HEK293 (cell line): Measurements from ENCODE around the gene SDC3.

Experiments
- CTCF ChIP-seq: fragments of 450-650 bp; formaldehyde crosslinking; IDR thresholded peaks from 2 replicates; pipeline ENCODE4 v1.5.1; 2016; ENCODE audit warnings: missing biosample characterization, missing genetic modification characterization
- KLF10 ChIP-seq: fragments of 450-650 bp; IDR thresholded peaks from 2 replicates; pipeline ENCODE4 v1.5.1; 2018; ENCODE audit warnings: missing biosample characterization, mild to moderate bottlenecking, missing genetic modification characterization
- SALL2 ChIP-seq: fragments of 450-650 bp; formaldehyde crosslinking; IDR thresholded peaks from 2 replicates; pipeline ENCODE4 v1.5.0; 2017; ENCODE audit warnings: missing biosample characterization, mild to moderate bottlenecking, missing genetic modification characterization, borderline replicate concordance
- TCF7L2 ChIP-seq: IDR thresholded peaks from 2 replicates; pipeline ENCODE4 v1.6.1; 2011; ENCODE audit warnings: low read depth, mild to moderate bottlenecking, inconsistent platforms, low read length, moderate library complexity, borderline replicate concordance
- ZBTB49 ChIP-seq: fragments of 450-650 bp; formaldehyde crosslinking; IDR thresholded peaks from 2 replicates; pipeline ENCODE4 v1.5.1; 2016; ENCODE audit warnings: missing biosample characterization, missing genetic modification characterization, low read depth
- ZBTB8A ChIP-seq: fragments of 450-650 bp; formaldehyde crosslinking; IDR thresholded peaks from 2 replicates; pipeline ENCODE4 v1.5.1; 2016; ENCODE audit warnings: missing biosample characterization, missing genetic modification characterization
- ZFHX2 ChIP-seq: fragments of 450-650 bp; formaldehyde crosslinking; conservative IDR thresholded peaks from 2 replicates; pipeline ENCODE4 v1.5.1; 2016; ENCODE audit warnings: missing biosample characterization, missing genetic modification characterization
- ZNF274 ChIP-seq, 2 experiments: fragments of 200-500 bp in 1 of 2; fragments of 450-650 bp in 1 of 2; sonication (Bioruptor generic) in 1 of 2; formaldehyde crosslinking in 1 of 2; IDR thresholded peaks; 2 replicates each; pipeline versions ENCODE4 v1.5.1 to v1.6.1; 2014 to 2016; ENCODE audit warnings: borderline replicate concordance in 1 of 2, inconsistent platforms in 1 of 2, low read length in 1 of 2, missing biosample characterization in 1 of 2, missing genetic modification characterization in 1 of 2
- ZNF416 ChIP-seq: fragments of 450-650 bp; formaldehyde crosslinking; IDR thresholded peaks from 2 replicates; pipeline ENCODE4 v1.5.1; 2016; ENCODE audit warnings: missing biosample characterization, missing genetic modification characterization
- ZNF423 ChIP-seq: fragments of 450-650 bp; formaldehyde crosslinking; IDR thresholded peaks from 2 replicates; pipeline ENCODE4 v1.5.1; 2016; ENCODE audit warnings: missing biosample characterization, missing genetic modification characterization
- ZNF513 ChIP-seq: fragments of 450-650 bp; IDR thresholded peaks from 2 replicates; pipeline ENCODE4 v1.5.1; 2018; ENCODE audit warnings: missing biosample characterization, missing genetic modification characterization
- TF ChIP-seq, protein P1 (sequence below): fragments of 450-650 bp; formaldehyde crosslinking; IDR thresholded peaks from 2 replicates; pipeline ENCODE4 v1.5.1; 2016; ENCODE audit warnings: missing biosample characterization, missing genetic modification characterization
- TF ChIP-seq, protein P2 (sequence below): fragments of 450-650 bp; formaldehyde crosslinking; IDR thresholded peaks from 2 replicates; pipeline ENCODE4 v1.5.1; 2016; ENCODE audit warnings: missing biosample characterization, missing genetic modification characterization

DNA sequence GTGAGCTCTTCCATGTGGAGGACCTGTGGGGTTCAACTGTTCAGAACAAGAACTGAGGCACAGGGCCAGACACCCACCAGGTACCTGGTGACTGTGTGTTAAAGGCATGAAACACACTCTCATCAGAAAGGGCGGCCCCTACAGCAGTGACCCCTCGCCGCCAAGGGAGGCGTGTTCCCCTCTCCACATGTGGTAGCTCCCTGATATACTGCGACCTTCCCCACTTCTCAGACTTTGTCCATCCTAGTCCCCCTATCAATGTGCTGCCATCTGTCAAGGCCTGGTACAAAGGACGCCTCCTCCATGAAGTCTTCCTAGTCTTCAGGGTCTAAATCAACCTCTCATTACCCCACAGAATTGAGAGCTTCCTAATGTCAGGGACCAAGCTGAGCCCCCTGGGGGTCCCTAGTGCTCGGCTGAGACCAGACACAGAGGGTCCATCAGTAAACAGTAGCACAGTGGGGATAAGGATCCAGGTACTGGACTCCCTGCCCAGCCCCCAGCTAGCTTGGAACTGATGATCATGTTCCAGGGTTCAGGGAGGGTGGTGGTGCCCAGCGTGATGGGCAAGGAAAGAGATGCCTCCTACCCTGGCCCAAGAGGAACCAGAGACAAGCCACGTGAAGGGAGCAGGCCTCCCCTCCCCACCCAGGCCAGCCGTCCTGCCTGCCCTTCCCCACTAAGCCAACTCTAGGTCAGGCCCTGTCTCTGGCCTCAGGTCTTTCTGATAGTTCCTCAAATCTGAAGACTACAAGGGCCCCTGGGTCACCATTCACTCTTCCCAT is 10.3 kb downstream of the SDC3 start:
- TF ChIP-seq CTCF (tag by site-specific recombination) (no peak), ZBTB8A (tag by site-specific recombination) (no peak), SALL2 (tag by site-specific recombination) (no peak), TCF7L2 (no peak), ZNF423 (no peak), ZNF274 (IDR thresholded peaks at IDR 0.05; ENCODE audit: low read length) (no peak), ZNF274 (tag by site-specific recombination; IDR thresholded peaks at IDR 0.05; ENCODE audit: borderline replicate concordance) (no peak), KLF10 (tag by site-specific recombination) (no peak), ZNF513 (no peak), ZNF416 (tag by site-specific recombination) (no peak), ZFHX2 (tag by site-specific recombination) (no peak), ZBTB49 (no peak)
- TF ChIP-seq, protein P1, sequence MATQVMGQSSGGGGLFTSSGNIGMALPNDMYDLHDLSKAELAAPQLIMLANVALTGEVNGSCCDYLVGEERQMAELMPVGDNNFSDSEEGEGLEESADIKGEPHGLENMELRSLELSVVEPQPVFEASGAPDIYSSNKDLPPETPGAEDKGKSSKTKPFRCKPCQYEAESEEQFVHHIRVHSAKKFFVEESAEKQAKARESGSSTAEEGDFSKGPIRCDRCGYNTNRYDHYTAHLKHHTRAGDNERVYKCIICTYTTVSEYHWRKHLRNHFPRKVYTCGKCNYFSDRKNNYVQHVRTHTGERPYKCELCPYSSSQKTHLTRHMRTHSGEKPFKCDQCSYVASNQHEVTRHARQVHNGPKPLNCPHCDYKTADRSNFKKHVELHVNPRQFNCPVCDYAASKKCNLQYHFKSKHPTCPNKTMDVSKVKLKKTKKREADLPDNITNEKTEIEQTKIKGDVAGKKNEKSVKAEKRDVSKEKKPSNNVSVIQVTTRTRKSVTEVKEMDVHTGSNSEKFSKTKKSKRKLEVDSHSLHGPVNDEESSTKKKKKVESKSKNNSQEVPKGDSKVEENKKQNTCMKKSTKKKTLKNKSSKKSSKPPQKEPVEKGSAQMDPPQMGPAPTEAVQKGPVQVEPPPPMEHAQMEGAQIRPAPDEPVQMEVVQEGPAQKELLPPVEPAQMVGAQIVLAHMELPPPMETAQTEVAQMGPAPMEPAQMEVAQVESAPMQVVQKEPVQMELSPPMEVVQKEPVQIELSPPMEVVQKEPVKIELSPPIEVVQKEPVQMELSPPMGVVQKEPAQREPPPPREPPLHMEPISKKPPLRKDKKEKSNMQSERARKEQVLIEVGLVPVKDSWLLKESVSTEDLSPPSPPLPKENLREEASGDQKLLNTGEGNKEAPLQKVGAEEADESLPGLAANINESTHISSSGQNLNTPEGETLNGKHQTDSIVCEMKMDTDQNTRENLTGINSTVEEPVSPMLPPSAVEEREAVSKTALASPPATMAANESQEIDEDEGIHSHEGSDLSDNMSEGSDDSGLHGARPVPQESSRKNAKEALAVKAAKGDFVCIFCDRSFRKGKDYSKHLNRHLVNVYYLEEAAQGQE (tag by site-specific recombination) = no peak
- TF ChIP-seq, protein P2, sequence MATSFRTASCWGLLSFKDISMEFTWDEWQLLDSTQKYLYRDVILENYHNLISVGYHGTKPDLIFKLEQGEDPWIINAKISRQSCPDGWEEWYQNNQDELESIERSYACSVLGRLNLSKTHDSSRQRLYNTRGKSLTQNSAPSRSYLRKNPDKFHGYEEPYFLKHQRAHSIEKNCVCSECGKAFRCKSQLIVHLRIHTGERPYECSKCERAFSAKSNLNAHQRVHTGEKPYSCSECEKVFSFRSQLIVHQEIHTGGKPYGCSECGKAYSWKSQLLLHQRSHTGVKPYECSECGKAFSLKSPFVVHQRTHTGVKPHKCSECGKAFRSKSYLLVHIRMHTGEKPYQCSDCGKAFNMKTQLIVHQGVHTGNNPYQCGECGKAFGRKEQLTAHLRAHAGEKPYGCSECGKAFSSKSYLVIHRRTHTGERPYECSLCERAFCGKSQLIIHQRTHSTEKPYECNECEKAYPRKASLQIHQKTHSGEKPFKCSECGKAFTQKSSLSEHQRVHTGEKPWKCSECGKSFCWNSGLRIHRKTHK (tag by site-specific recombination) = no peak
